ENCODE data around the gene ALDOC. TPM values are rescaled to one million over a fixed set of nuclear protein-coding genes. Genes with fewer than 3 reads are reported as not detected.

The ALDOC gene
- total and polyA plus RNA-seq, 10 of the 15 experiments (the other 5 are each of a cell fraction or from before 2014, with no cell fraction given) = 16.0 to 268 (median 78.2) TPM

- TF ChIP-seq STAT3 (IDR thresholded peaks at IDR 0.05; ENCODE audit: low read depth, low read length) (no peak), NR2C1 (IDR thresholded peaks at IDR 0.05) (no peak), NKRF (conservative IDR thresholded peaks at IDR 0.05) (no peak), ESRRA (IDR thresholded peaks at IDR 0.05; ENCODE audit: low read length) (no peak), BCL11A (IDR thresholded peaks at IDR 0.05; ENCODE audit: low read depth, low read length) (no peak), SUZ12 (IDR thresholded peaks at IDR 0.05; ENCODE audit: unreplicated experiment) (no peak), NFYB (IDR thresholded peaks at IDR 0.05; ENCODE audit: insufficient read depth, low read depth, low read length) (no peak), NR2C2 (IDR thresholded peaks at IDR 0.05; ENCODE audit: borderline replicate concordance, control insufficient read depth, insufficient read length, low read depth) (no peak), REST (IDR thresholded peaks at IDR 0.05; ENCODE audit: low read depth, low read length) (no peak), CHD2 (IDR thresholded peaks at IDR 0.05; ENCODE audit: borderline replicate concordance, low read depth, low read length) (no peak), ATF7 (IDR thresholded peaks at IDR 0.05; ENCODE audit: low read depth) (no peak), MYB (IDR thresholded peaks at IDR 0.05; ENCODE audit: borderline replicate concordance, low read depth, low read length) (no peak), ZNF274 (IDR thresholded peaks at IDR 0.05; ENCODE audit: insufficient read depth, insufficient read length) (no peak)
These were observed 25.1 kb downstream of the ALDOC start (continued) for GRCh38 chr17:28551421-28552175.
